ENCODE measurements around the gene LRP1B.

DNA sequence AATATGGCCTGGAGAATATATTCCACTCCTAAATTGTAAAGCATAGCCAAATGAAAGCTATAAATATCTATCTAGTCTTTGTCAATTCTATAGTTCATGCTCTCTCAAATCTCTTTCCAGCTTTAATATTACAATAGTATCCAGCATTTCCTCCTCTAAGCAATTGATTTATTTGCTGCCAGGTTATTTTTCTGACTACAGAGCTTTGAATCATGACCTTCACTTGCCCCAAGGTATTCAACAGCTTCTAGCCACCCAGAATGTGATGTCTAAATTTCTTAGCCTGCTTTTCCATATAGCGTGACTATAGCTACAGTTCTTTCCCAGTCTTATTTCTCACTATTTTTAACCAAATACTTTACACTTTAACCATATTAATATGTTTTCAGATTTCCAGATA, 1287.6 kb downstream of the LRP1B start:
- TF ChIP-seq, protein P1, sequence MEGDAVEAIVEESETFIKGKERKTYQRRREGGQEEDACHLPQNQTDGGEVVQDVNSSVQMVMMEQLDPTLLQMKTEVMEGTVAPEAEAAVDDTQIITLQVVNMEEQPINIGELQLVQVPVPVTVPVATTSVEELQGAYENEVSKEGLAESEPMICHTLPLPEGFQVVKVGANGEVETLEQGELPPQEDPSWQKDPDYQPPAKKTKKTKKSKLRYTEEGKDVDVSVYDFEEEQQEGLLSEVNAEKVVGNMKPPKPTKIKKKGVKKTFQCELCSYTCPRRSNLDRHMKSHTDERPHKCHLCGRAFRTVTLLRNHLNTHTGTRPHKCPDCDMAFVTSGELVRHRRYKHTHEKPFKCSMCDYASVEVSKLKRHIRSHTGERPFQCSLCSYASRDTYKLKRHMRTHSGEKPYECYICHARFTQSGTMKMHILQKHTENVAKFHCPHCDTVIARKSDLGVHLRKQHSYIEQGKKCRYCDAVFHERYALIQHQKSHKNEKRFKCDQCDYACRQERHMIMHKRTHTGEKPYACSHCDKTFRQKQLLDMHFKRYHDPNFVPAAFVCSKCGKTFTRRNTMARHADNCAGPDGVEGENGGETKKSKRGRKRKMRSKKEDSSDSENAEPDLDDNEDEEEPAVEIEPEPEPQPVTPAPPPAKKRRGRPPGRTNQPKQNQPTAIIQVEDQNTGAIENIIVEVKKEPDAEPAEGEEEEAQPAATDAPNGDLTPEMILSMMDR (IDR thresholded peaks at IDR 0.05; ENCODE audit: low read length): no peak
- TF ChIP-seq EZH2 (IDR thresholded peaks at IDR 0.05; ENCODE audit: borderline replicate concordance, low read length): no peak
